DND-41 (cell line): ENCODE measurements around the gene TAF1A.

Experiments
- CTCF ChIP-seq: IDR thresholded peaks from 2 replicates; pipeline ENCODE4 v1.5.1; 2012; ENCODE audit warnings: borderline replicate concordance, low read length, moderate library complexity, mild to moderate bottlenecking; ENCODE audit not compliant: poor library complexity, severe bottlenecking; ENCODE audit errors: extremely low read depth
- EZH2 ChIP-seq: IDR thresholded peaks from 3 replicates; pipeline ENCODE4 v1.6.1; 2012; ENCODE audit warnings: borderline replicate concordance, low read depth, mild to moderate bottlenecking, moderate library complexity, low read length, inconsistent platforms; ENCODE audit not compliant: severe bottlenecking

GRCh38 chr1:222522105-222522915, 67.4 kb downstream of the TAF1A start:
- TF ChIP-seq CTCF (no peak), EZH2 (no peak)
